ENCODE data around the gene PTPRM. TPM values are rescaled to one million over a fixed set of nuclear protein-coding genes. Genes with fewer than 3 reads are reported as not detected.

Gene PTPRM
- total RNA-seq, 1 donor from 2014 or later, result 131 TPM

GRCh38 chr18:7987284-7987976 is 420.3 kb downstream of the PTPRM start:
- Mint-ChIP-seq H3K27ac (ENCODE audit: unreplicated experiment) (peak overlapping the region; percentile 93), H3K9me3 (ENCODE audit: low read depth) (peaks cover 3% of the 10 kb centered on the region), H3K4me1 (ENCODE audit: low read depth) (peaks cover 28% of the 10 kb centered on the region), H3K27me3 (ENCODE audit: low read depth) (no peaks in the 10 kb centered on the region), H3K4me3 (ENCODE audit: unreplicated experiment) (peak overlapping the region; percentile 28), H3K36me3 (ENCODE audit: low read depth) (no peaks in the 10 kb centered on the region)
- DNase-seq (ENCODE audit: low spot score), result no peak
- no peak for TF ChIP-seq CTCF (IDR thresholded peaks at IDR 0.05)

- TF ChIP-seq CTCF (IDR thresholded peaks at IDR 0.05), result no peak
- DNase-seq (ENCODE audit: low spot score), result no peak
- Mint-ChIP-seq H3K36me3 (ENCODE audit: low read depth) (peaks cover 10% of the 10 kb centered on the region), H3K4me1 (ENCODE audit: low read depth) (peaks cover 23% of the 10 kb centered on the region), H3K9me3 (ENCODE audit: low read depth) (peaks cover 20% of the 10 kb centered on the region), H3K27me3 (ENCODE audit: low read depth) (no peaks in the 10 kb centered on the region), H3K27ac (ENCODE audit: unreplicated experiment) (no peak overlapping the region), H3K4me3 (ENCODE audit: unreplicated experiment) (no peak overlapping the region)
Measured at GRCh38 chr18:7990670-7991069, 423.6 kb downstream of the PTPRM start.

GRCh38 chr18:8001711-8002301 is 434.7 kb downstream of the PTPRM start:
- H3K27me3 Mint-ChIP-seq (ENCODE audit: low read depth), result no peaks in the 10 kb centered on the region
- H3K9me3 Mint-ChIP-seq (ENCODE audit: low read depth), result no peaks in the 10 kb centered on the region
- no peak for DNase-seq (ENCODE audit: low spot score)
- H3K4me3 Mint-ChIP-seq (ENCODE audit: unreplicated experiment), result no peak overlapping the region
- H3K27ac Mint-ChIP-seq (ENCODE audit: unreplicated experiment), result no peak overlapping the region
- peaks cover 19% of the 10 kb centered on the region for H3K4me1 Mint-ChIP-seq (ENCODE audit: low read depth)
- peaks cover 2% of the 10 kb centered on the region for H3K36me3 Mint-ChIP-seq (ENCODE audit: low read depth)
- TF ChIP-seq CTCF (IDR thresholded peaks at IDR 0.05), result no peak

GRCh38 chr18:8003878-8004675 is 437.0 kb downstream of the PTPRM start:
- Mint-ChIP-seq H3K9me3 (ENCODE audit: low read depth) (no peaks in the 10 kb centered on the region), H3K36me3 (ENCODE audit: low read depth) (peaks cover 2% of the 10 kb centered on the region), H3K27me3 (ENCODE audit: low read depth) (no peaks in the 10 kb centered on the region), H3K4me1 (ENCODE audit: low read depth) (peaks cover 25% of the 10 kb centered on the region), H3K4me3 (ENCODE audit: unreplicated experiment) (no peak overlapping the region), H3K27ac (ENCODE audit: unreplicated experiment) (peak overlapping the region; percentile 41)
- no peak for DNase-seq (ENCODE audit: low spot score)
- no peak for TF ChIP-seq CTCF (IDR thresholded peaks at IDR 0.05)

GRCh38 chr18:8004792-8005191 is 437.7 kb downstream of the PTPRM start:
- no peak for DNase-seq (ENCODE audit: low spot score)
- no peak overlapping the region for H3K4me3 Mint-ChIP-seq (ENCODE audit: unreplicated experiment)
- H3K27ac Mint-ChIP-seq (ENCODE audit: unreplicated experiment), result no peak overlapping the region
- no peaks in the 10 kb centered on the region for H3K27me3 Mint-ChIP-seq (ENCODE audit: low read depth)
- peaks cover 25% of the 10 kb centered on the region for H3K4me1 Mint-ChIP-seq (ENCODE audit: low read depth)
- no peaks in the 10 kb centered on the region for H3K9me3 Mint-ChIP-seq (ENCODE audit: low read depth)
- no peaks in the 10 kb centered on the region for H3K36me3 Mint-ChIP-seq (ENCODE audit: low read depth)
- TF ChIP-seq CTCF (IDR thresholded peaks at IDR 0.05), result no peak
